Measurements from ENCODE around the gene MTNR1A. TPM values are rescaled to one million over a fixed set of nuclear protein-coding genes. Genes with fewer than 3 reads are reported as not detected.
"Not testable (repeated sequence)": the region's sequence is repeated elsewhere in the genome, so short reads cannot be mapped to it uniquely, and the experiment has no call there.

MTNR1A gene
- total RNA-seq, 2 donors from 2014 or later = not detected

GRCh38 chr4:186514271-186514950 is 41.0 kb downstream of the MTNR1A start:
- H3K9me3 ChIP-seq = no peaks in the 10 kb centered on the region
- DNase-seq (ENCODE audit: low spot score) = no peak
- TF ChIP-seq, protein P1, sequence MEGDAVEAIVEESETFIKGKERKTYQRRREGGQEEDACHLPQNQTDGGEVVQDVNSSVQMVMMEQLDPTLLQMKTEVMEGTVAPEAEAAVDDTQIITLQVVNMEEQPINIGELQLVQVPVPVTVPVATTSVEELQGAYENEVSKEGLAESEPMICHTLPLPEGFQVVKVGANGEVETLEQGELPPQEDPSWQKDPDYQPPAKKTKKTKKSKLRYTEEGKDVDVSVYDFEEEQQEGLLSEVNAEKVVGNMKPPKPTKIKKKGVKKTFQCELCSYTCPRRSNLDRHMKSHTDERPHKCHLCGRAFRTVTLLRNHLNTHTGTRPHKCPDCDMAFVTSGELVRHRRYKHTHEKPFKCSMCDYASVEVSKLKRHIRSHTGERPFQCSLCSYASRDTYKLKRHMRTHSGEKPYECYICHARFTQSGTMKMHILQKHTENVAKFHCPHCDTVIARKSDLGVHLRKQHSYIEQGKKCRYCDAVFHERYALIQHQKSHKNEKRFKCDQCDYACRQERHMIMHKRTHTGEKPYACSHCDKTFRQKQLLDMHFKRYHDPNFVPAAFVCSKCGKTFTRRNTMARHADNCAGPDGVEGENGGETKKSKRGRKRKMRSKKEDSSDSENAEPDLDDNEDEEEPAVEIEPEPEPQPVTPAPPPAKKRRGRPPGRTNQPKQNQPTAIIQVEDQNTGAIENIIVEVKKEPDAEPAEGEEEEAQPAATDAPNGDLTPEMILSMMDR (IDR thresholded peaks at IDR 0.05) = no peak
- H3K4me1 ChIP-seq (ENCODE audit: control insufficient read depth in 1 of 2, low read depth in 2 of 2) = no peaks in the 10 kb centered on the region
- no peaks in the 10 kb centered on the region for H3K36me3 ChIP-seq
- H3K27ac ChIP-seq = no peak overlapping the region
- H3K27me3 ChIP-seq (replicated peaks; ENCODE audit: insufficient read depth) = no peaks in the 10 kb centered on the region
- no peak overlapping the region for H3K4me3 ChIP-seq
- ATAC-seq (ENCODE audit: insufficient number of reproducible peaks, low FRiP score, low read depth) = no peak

DNA sequence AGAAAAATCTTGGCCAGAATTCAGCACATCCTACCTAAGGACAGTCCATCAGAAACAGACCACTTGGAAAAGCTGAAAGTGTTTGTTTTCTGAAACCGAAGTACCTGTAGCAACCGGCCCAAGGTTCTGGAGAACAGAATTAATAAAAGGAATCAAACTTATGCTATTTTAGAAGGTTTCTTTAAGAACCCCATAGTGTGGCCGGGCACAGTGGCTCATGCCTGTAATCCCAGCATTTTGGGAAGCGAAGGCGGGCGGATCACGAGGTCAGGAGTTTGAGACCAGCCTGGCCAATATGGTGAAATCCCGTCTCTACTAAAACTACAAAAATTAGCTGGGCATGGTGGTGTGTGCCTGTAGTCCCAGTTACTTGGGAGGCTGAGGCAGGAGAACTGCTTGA is 50.6 kb downstream of the MTNR1A start:
- H3K27me3 ChIP-seq (replicated peaks; ENCODE audit: insufficient read depth); H3K4me3 ChIP-seq; H3K9me3 ChIP-seq; H3K27ac ChIP-seq; H3K36me3 ChIP-seq; DNase-seq (ENCODE audit: low spot score); ATAC-seq (ENCODE audit: insufficient number of reproducible peaks, low FRiP score, low read depth); H3K4me1 ChIP-seq (ENCODE audit: control insufficient read depth in 1 of 2, low read depth in 2 of 2): not testable (repeated sequence)

DNA sequence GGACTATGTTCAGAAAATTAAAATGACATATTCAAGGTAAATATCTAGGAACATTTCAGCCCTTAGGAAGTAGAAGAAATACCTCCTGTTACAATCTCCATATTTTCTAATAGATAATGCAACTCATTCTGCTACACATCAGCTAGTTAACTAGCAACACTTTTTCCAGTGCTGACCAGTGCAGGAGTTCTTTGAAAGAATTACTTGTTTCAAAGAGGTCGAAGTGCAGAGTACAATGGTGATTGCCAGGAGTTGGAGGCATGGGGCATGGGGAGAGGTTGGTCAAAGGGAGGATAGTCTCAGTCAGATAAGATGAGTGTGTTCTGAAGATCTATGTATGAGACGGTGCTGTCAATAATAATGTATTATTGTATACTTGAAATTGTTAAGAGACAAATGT is 53.1 kb downstream of the MTNR1A start:
- Histone ChIP-seq H3K4me1 (ENCODE audit: control insufficient read depth in 1 of 2, low read depth in 2 of 2) (no peaks in the 10 kb centered on the region), H3K27me3 (replicated peaks; ENCODE audit: insufficient read depth) (no peaks in the 10 kb centered on the region), H3K4me3 (no peak overlapping the region), H3K36me3 (no peaks in the 10 kb centered on the region), H3K9me3 (no peaks in the 10 kb centered on the region), H3K27ac (no peak overlapping the region)
- ATAC-seq (ENCODE audit: insufficient number of reproducible peaks, low FRiP score, low read depth) = no peak
- TF ChIP-seq, protein P1 (IDR thresholded peaks at IDR 0.05) = no peak
- no peak for DNase-seq (ENCODE audit: low spot score)

DNA sequence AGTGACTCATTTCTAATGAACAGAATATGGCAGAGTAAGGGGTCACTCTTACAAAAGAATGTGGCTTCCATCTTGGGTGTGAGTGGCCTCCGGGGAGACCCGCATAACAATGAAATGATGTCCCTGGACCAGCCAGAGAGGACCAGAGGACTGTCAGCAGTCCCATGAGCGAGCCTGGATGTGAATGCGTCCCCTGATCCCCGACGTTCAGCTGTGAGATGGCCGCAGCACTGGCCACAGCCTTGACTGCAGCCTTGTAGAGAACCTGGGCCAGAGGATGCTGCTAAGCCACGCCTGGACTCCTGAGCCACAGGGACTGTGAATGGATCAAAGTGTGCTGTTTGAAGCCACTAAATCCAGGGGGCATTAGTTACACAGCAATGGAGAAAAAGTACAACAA is 53.8 kb downstream of the MTNR1A start:
- H3K4me3 ChIP-seq = no peak overlapping the region
- DNase-seq (ENCODE audit: low spot score) (no peak), ATAC-seq (ENCODE audit: insufficient number of reproducible peaks, low FRiP score, low read depth) (no peak)
- H3K36me3 ChIP-seq = no peaks in the 10 kb centered on the region
- H3K27me3 ChIP-seq (replicated peaks; ENCODE audit: insufficient read depth) = no peaks in the 10 kb centered on the region
- TF ChIP-seq, protein P1 (IDR thresholded peaks at IDR 0.05) = no peak
- no peak overlapping the region for H3K27ac ChIP-seq
- H3K4me1 ChIP-seq (ENCODE audit: control insufficient read depth in 1 of 2, low read depth in 2 of 2) = no peaks in the 10 kb centered on the region
- H3K9me3 ChIP-seq = no peaks in the 10 kb centered on the region

- no peaks in the 10 kb centered on the region for H3K4me1 ChIP-seq (ENCODE audit: control insufficient read depth in 1 of 2, low read depth in 2 of 2)
- H3K27me3 ChIP-seq (replicated peaks; ENCODE audit: insufficient read depth) = no peaks in the 10 kb centered on the region
- H3K27ac ChIP-seq = no peak overlapping the region
- TF ChIP-seq, protein P1 (IDR thresholded peaks at IDR 0.05) = no peak
- ATAC-seq (ENCODE audit: insufficient number of reproducible peaks, low FRiP score, low read depth) (no peak), DNase-seq (ENCODE audit: low spot score) (no peak)
- no peaks in the 10 kb centered on the region for H3K36me3 ChIP-seq
- no peak overlapping the region for H3K4me3 ChIP-seq
- H3K9me3 ChIP-seq = no peaks in the 10 kb centered on the region
These were observed 54.6 kb downstream of the MTNR1A start for GRCh38 chr4:186500721-186501304.
